HUES6 (cell line): ENCODE results near the gene NCK2.

Source experiments
- H3K27ac ChIP-seq: 2 replicates; pipeline ENCODE4 v1.7.0; 2013; ENCODE audit warnings: low read depth, mild to moderate bottlenecking, low read length, inconsistent platforms
- H3K27me3 ChIP-seq: 2 replicates; pipeline ENCODE4 v1.6.1; 2013; ENCODE audit warnings: low read length; ENCODE audit not compliant: control insufficient read depth, insufficient read depth
- H3K36me3 ChIP-seq: 2 replicates; pipeline ENCODE4 v1.6.1; 2013; ENCODE audit warnings: low read length; ENCODE audit not compliant: control insufficient read depth, insufficient read depth
- H3K4me1 ChIP-seq: 2 replicates; pipeline ENCODE4 v1.6.1; 2013; ENCODE audit warnings: low read length; ENCODE audit not compliant: control insufficient read depth, insufficient read depth
- H3K4me3 ChIP-seq: 2 replicates; pipeline ENCODE4 v1.5.1; 2013; ENCODE audit warnings: low read depth, low read length
- H3K9ac ChIP-seq: one replicate; pipeline ENCODE4 v1.6.1; 2013; ENCODE audit warnings: mild to moderate bottlenecking, low read length
- H3K9me3 ChIP-seq: 2 replicates; pipeline ENCODE4 v1.6.1; 2013; ENCODE audit warnings: low read depth, low read length; ENCODE audit not compliant: control insufficient read depth, insufficient read depth

Gene NCK2

DNA sequence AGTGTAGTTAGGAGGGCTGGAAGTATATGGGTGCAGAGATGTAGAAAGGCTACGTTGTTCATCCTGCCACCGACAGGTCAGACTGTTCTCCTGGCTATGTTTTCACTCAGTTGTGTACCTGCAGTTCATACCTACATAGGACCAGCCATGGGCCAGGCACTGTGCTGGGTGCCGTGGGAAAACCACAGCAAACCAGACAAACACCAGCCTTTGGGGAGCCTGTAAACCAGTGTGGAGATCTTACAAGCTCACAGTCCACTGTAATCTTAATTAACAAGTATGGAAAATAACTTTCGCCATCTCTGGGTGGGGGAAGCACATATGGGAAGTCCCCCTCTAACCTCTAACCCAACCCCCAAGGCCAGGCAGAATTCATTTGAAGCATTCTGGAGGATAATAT, 12.7 kb downstream of the NCK2 start:
- Histone ChIP-seq H3K9ac (no peak overlapping the region), H3K27me3 (no peaks in the 10 kb centered on the region), H3K27ac (no peak overlapping the region), H3K9me3 (no peaks in the 10 kb centered on the region), H3K4me3 (no peak overlapping the region), H3K36me3 (peaks cover 9% of the 10 kb centered on the region; the same call in 1 of the 2 replicates), H3K4me1 (peaks cover 48% of the 10 kb centered on the region)

DNA sequence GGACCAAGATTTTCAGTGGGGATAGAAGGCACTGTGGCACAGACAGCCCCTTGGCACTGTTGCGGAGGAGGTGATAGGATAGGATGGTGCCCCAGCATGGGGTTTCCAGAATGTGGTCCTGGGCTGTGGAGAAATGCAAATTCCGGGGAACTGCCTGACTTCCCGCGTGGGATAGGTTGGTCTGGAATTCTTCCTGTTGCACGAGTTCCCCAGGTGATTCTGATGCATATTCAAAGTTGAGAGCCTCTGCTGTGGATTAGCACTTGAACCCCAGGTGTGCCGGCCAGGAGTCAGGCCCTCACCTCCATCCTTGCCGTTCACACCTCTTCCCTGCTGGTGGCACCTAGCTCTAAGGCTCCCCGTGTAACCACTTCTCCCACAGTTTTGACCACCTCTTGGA, 15.5 kb downstream of the NCK2 start:
- H3K9ac ChIP-seq = no peak overlapping the region
- H3K27me3 ChIP-seq = no peaks in the 10 kb centered on the region
- H3K4me1 ChIP-seq = peaks cover 40% of the 10 kb centered on the region
- H3K4me3 ChIP-seq = no peak overlapping the region
- no peak overlapping the region for H3K27ac ChIP-seq
- no peaks in the 10 kb centered on the region for H3K36me3 ChIP-seq
- no peaks in the 10 kb centered on the region for H3K9me3 ChIP-seq

DNA sequence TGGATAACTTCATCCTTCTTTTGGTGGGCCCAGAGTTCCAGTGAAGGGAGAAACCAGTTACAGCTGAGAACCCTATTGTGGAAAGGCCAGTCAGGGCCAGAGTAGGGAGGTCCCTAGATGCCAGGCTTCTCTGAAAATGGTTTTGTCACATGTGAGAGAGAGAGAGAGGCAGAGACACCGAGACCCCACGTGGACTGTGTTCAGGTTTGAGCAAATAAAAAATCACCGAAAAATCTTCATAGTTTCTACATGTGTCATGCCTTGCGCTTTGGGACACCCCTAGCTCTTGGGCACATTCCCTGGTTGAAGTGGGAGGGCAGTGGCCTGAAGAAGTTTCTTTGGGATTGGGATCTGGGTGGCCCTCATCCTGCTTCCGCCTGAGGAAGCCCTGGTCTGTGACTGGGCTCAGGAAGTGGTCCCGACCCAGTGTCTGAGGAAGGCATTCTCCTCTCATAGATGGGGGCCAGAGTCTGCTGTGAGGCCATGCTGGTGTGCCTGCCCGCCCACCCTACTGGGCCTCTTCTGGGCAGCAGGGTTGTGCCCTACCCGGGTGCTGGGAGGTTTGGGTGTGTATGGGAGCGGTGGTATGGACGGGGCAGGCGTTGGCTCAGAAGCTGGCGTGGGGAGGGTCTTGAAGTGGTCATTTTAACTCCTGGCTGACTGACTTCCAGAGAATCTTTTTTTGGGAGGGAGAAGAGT, 16.1 kb downstream of the NCK2 start:
- no peaks in the 10 kb centered on the region for H3K36me3 ChIP-seq
- H3K9me3 ChIP-seq = no peaks in the 10 kb centered on the region
- peaks cover 39% of the 10 kb centered on the region for H3K4me1 ChIP-seq
- H3K27ac ChIP-seq = no peak overlapping the region
- H3K27me3 ChIP-seq = no peaks in the 10 kb centered on the region
- H3K4me3 ChIP-seq = no peak overlapping the region
- H3K9ac ChIP-seq = no peak overlapping the region

DNA sequence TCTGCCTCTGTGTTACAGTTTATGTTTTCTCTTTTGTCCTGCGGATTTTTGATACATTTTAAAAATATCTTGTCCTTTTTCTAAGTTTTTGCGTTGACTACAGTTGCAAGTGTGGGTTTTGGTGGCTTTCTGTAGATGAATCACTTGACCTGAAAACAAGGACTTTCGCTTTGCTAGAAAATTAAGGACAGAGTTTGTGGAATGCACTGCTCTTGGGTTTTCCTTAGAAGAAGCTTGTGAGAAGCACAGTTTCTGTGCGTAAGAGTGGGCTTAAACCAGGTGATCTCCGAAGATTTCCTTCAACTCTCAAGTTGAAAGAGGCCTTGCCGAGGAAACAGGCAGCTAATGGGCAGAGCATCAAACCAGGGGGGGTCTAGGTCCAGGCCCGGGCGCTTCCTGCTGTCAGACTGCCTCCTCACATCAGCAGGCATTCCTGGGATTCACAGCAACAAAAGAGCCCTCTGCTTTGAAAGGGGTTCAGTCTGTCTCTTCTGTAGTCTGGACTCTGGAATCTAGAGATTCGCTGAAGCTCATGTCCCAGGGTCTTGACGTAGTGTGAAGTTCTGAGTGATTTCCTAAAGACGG, 17.3 kb downstream of the NCK2 start:
- Histone ChIP-seq H3K4me1 (peaks cover 30% of the 10 kb centered on the region), H3K4me3 (no peak overlapping the region), H3K27me3 (no peaks in the 10 kb centered on the region), H3K9ac (no peak overlapping the region), H3K27ac (0 out of 2 replicates have a peak overlapping the region, but pooled peaks have one; percentile 7), H3K9me3 (no peaks in the 10 kb centered on the region), H3K36me3 (no peaks in the 10 kb centered on the region)

DNA sequence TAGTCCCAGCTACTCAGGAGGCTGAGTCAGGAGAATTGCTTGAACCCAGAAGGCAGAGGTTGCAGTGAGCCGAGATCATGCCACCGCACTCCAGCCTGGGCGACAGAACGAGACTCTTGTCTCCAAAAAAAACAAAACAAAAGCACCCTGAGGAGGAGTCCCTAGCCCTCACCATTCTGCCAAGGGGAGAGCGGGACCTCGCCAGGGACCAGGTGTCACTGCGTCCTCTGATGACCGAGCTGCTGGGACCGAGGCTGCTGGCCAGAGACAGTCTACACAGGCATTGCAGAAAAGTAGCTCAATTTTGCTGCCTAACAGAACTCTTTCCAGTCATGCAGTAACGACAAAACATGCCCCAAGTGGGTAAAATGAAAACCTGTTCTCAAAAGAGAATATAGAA, 18.4 kb downstream of the NCK2 start:
- peaks cover 30% of the 10 kb centered on the region for H3K4me1 ChIP-seq
- H3K9me3 ChIP-seq = no peaks in the 10 kb centered on the region
- no peak overlapping the region for H3K9ac ChIP-seq
- H3K36me3 ChIP-seq = no peaks in the 10 kb centered on the region
- H3K4me3 ChIP-seq = no peak overlapping the region
- H3K27me3 ChIP-seq = no peaks in the 10 kb centered on the region
- H3K27ac ChIP-seq = no peak overlapping the region

DNA sequence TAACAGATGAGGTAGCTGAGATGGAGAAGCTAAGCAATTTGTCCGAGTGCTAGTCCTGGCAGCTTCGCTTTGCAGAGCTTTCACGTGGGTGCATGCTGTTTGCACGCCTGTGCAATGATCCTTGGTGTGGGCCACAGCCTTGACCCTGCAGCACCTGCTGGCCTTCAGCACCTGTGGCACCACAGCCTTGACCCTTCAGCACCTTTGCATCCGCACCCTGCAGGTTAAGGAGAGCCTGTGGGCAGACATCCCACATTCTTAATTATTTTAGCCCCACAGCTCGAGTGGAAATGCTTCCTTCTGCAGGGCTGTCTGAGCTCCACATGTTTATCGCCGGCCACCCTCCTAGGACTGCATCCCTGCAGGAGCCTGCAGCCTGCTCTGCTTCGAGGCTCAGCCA, 19.3 kb downstream of the NCK2 start:
- Histone ChIP-seq H3K27ac (no peak overlapping the region), H3K27me3 (no peaks in the 10 kb centered on the region), H3K9me3 (no peaks in the 10 kb centered on the region), H3K9ac (no peak overlapping the region), H3K4me3 (no peak overlapping the region), H3K36me3 (no peaks in the 10 kb centered on the region), H3K4me1 (peaks cover 35% of the 10 kb centered on the region)

DNA sequence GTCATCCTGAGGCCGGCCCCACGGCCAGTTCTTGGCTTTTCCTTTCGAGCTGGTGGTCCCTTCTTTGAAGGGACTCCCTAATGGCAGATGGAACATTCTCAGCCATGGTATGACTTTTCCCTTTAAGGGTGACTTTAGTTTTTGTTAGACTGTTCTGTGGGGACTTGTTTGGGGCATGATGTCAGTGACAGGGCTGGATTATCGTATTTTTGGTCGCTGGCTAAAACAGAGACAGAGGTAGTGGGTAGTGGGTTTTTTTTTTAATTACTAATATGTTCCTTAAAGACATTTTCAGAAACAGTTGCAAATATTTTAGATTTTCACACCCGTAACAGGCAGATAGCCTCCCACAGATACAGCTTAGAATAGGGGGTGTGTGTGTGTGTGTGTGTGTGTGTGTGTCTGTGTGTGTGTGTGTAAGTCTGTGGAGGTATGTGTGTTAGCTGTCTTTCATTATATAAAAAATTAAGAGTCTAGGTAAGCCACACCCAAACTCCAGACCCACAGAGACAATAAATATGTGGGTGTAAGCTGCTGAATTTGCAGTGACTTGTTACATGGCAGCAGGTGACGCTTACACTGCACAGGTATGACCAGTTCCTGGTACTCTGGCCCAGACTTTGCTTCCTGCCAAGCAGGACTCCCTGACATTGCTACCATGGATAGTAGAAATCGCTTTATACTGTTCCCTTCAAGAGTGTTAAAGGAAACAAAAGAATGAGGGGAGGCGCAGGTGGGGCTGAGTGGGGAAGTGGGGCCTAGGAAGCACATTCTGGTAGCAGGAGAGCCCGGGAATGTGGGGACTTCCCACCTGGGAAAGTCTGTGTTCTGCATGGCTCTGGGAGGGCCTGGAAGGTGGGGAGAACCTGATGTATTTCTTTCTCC, 20.9 kb downstream of the NCK2 start:
- no peaks in the 10 kb centered on the region for H3K36me3 ChIP-seq
- H3K27me3 ChIP-seq = no peaks in the 10 kb centered on the region
- peaks cover 30% of the 10 kb centered on the region for H3K4me1 ChIP-seq
- H3K4me3 ChIP-seq = no peak overlapping the region
- no peaks in the 10 kb centered on the region for H3K9me3 ChIP-seq
- no peak overlapping the region for H3K27ac ChIP-seq
- no peak overlapping the region for H3K9ac ChIP-seq

DNA sequence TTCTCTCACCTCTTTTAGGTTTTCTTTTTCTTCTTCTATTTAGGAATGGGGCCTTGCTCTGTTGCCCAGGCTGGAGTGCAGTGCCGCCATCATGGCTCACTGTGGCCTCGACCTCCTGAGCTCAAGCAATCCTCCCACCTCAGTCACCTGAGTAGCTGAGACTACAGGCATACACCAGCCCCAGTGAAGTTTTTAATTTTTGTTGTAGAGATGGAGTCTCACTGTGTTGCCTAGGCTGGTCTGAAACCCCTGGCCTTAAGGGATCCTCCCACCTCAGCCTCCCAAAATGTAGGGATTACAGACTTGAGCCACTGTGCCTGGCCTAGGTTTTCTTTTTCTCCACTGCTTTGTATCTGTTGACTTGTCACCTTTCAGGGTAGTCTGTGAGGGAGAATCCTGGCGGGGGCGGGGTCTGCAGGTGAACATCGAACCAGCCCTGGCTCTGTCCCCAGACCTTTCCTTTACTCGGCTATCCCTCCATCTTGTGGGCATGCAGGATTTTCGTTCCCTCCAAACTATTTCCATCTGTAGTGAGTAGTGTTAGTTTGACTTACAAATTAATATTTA, 21.7 kb downstream of the NCK2 start:
- H3K9ac ChIP-seq = no peak overlapping the region
- H3K9me3 ChIP-seq = no peaks in the 10 kb centered on the region
- no peak overlapping the region for H3K4me3 ChIP-seq
- H3K4me1 ChIP-seq = peaks cover 27% of the 10 kb centered on the region
- no peaks in the 10 kb centered on the region for H3K27me3 ChIP-seq
- no peaks in the 10 kb centered on the region for H3K36me3 ChIP-seq
- no peak overlapping the region for H3K27ac ChIP-seq

DNA sequence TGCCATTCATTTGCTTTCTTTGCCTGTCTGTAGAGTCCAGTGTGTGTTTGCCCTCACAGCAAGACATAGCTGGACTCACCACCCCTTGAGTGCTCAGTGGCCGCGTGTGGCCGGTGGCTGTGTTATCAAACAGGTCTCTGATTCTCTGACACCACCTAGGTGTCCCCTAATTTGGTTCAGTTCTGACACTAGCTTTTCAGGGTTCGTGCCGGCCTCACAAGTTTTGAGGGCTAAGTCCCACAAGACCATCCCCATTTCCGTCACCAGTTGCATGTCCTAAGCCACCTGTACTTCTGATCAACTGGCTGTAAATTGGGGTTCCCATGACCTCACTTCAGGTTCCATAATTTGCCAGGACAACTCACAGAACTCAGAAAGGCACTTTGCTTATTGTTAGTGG, 23.5 kb downstream of the NCK2 start:
- Histone ChIP-seq H3K9me3 (no peaks in the 10 kb centered on the region), H3K36me3 (no peaks in the 10 kb centered on the region), H3K27ac (no peak overlapping the region), H3K4me1 (peaks cover 13% of the 10 kb centered on the region), H3K27me3 (no peaks in the 10 kb centered on the region), H3K4me3 (no peak overlapping the region), H3K9ac (no peak overlapping the region)

DNA sequence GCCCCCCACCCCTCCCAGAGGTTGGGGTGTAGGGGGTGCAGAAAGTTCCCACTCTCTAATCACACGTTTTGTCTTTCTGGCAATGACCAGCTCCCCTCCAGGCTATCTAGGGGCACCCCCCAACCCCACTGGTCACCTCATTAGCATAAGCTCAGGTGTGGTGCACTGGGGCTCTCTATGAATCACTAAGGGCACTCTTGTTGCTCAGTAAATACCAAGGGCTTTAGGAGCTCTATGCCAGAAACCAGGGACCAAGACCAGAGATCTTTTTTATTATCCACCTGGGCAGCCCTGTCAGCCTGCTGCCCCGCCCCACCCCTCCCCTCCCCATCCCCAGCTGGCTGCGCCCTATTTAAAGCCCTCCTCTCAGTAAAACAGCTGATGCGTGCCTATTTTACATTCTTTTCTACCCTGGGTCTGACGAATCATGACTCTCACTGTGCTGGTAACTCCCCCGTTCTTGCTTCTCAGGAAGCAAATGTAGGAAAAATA, 24.3 kb downstream of the NCK2 start:
- Histone ChIP-seq H3K27me3 (no peaks in the 10 kb centered on the region), H3K9ac (no peak overlapping the region), H3K36me3 (no peaks in the 10 kb centered on the region), H3K9me3 (no peaks in the 10 kb centered on the region), H3K4me3 (no peak overlapping the region), H3K27ac (no peak overlapping the region), H3K4me1 (peaks cover 13% of the 10 kb centered on the region)

DNA sequence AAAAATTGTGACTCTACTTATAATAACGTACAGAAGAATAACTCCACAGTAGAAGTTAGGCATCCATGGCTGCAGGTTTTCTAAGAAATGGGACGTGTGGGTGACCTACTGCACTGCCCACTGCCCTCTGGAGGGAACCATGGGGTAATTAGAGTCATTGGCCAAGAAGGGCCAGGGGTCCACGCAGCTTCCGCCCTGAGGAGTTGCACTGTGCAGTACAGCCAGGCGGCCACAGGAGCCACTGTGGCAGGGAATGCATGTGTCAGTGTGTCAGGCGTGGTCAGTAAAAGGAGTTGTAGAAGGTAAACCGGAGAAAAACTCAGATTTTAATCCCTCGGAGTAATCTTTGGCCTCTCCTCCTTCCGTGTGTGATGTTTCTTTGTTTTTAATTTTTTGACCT, 24.8 kb downstream of the NCK2 start:
- Histone ChIP-seq H3K4me3 (no peak overlapping the region), H3K4me1 (peaks cover 13% of the 10 kb centered on the region), H3K9ac (no peak overlapping the region), H3K36me3 (no peaks in the 10 kb centered on the region), H3K27me3 (no peaks in the 10 kb centered on the region), H3K9me3 (no peaks in the 10 kb centered on the region), H3K27ac (no peak overlapping the region)
